K562 (cell line): ENCODE data around the gene TTC9B. TPM values are rescaled to one million over a fixed set of nuclear protein-coding genes. Genes with fewer than 3 reads are reported as not detected.

ENCODE experiments used
- ATAC-seq: fragments of 200-7000 bp; cut with Tn5 transposase; 3 replicates; pipeline ENCODE4 v1.9.1; 2020; ENCODE audit warnings: moderate library complexity
- BruUV-seq: library from RNA; stranded (reverse); fragments of 400-500 nt; replicated peaks from 2 replicates; lab custom pipeline; 2021; lab: Mats Ljungman, UMichigan
- CTCF ChIA-PET: fragments of 300-600 bp; formaldehyde crosslinking; extraction: SDS; loops from one replicate; lab custom pipeline; 2021; ENCODE audit warnings: low intra/inter-chr PET ratio; lab: Yijun Ruan, JAX
- POLR2A ChIA-PET: fragments of 300-600, 350-650 bp; sonication (Branson Sonifier 250); formaldehyde crosslinking; extraction: SDS; loops from one replicate; lab custom pipeline; 2021; ENCODE audit warnings: antibody characterized with exemption, inconsistent platforms; lab: Yijun Ruan, JAX
- DNase-seq, 4 experiments: peaks; one replicate each; pipeline versions ENCODE4 v3.0.0 to v3.0.0-alpha.2; 2011 to 2018; ENCODE audit warnings: low spot score in 3 of 4, mixed read lengths in 3 of 4; ENCODE audit errors: extremely low read depth in 1 of 4
- FAIRE-seq: peaks from 2 replicates; lab custom pipeline; 2011; peaks lifted over from hg19 to GRCh38; lab: Jason Lieb, UNC
- H2AFZ ChIP-seq: 2 replicates; pipeline ENCODE4 v1.6.0; 2011; ENCODE audit warnings: low read depth, low read length, control low read depth, inconsistent platforms
- H3K27ac ChIP-seq: fragments of 200-600 bp; 3 replicates; pipeline ENCODE4 v1.8.0; 2011; ENCODE audit warnings: low read depth, mild to moderate bottlenecking, control low read depth, inconsistent platforms, low read length, moderate library complexity, mixed read lengths; ENCODE audit errors: extremely low read depth
- H3K27me3 ChIP-seq, 2 experiments: fragments of 300-600 bp in 1 of 2; 2 replicates in 1 of 2; 3 replicates in 1 of 2; pipeline versions ENCODE4 v1.6.0 to v1.8.0; 2011; ENCODE audit warnings: inconsistent platforms in 2 of 2, low read length in 2 of 2, mild to moderate bottlenecking in 1 of 2, mixed read lengths in 1 of 2, moderate library complexity in 1 of 2; ENCODE audit not compliant: control insufficient read depth in 2 of 2, insufficient read depth in 2 of 2
- H3K36me3 ChIP-seq: fragments of 300-600 bp; 3 replicates; pipeline ENCODE4 v1.8.0; 2011; ENCODE audit warnings: mild to moderate bottlenecking, low read length, inconsistent platforms; ENCODE audit not compliant: control insufficient read depth, insufficient read depth
- H3K4me1 ChIP-seq, 2 experiments: fragments of 200-600 bp in 1 of 2; replicated peaks in 1 of 2; 2 replicates in 1 of 2; 3 replicates in 1 of 2; pipeline versions ENCODE4 v1.5.1 to v1.8.0; 2011; ENCODE audit warnings: inconsistent platforms in 2 of 2, low read length in 2 of 2, mild to moderate bottlenecking in 1 of 2, mixed read lengths in 1 of 2, moderate library complexity in 1 of 2; ENCODE audit not compliant: control insufficient read depth in 2 of 2, insufficient read depth in 2 of 2
- H3K4me2 ChIP-seq: 2 replicates; pipeline ENCODE4 v1.6.1; 2011; ENCODE audit warnings: low read length, control low read depth, inconsistent platforms, mixed read lengths; ENCODE audit not compliant: insufficient read depth
- H3K4me3 ChIP-seq: fragments of 200-600 bp; sonication (generic), shearing (Covaris generic); 2 replicates; pipeline ENCODE4 v1.5.1; 2016; ENCODE audit warnings: control low read depth, inconsistent platforms
- H3K79me2 ChIP-seq: fragments of 200-600 bp; 3 replicates; pipeline ENCODE4 v1.8.0; 2011; ENCODE audit warnings: low read length, inconsistent platforms; ENCODE audit not compliant: control insufficient read depth, insufficient read depth
- H3K9ac ChIP-seq, 2 experiments: 2 replicates each; pipeline versions ENCODE4 v1.6.0 to v1.6.1; 2011; ENCODE audit warnings: low read depth in 2 of 2, low read length in 2 of 2, control low read depth in 1 of 2, inconsistent platforms in 1 of 2, mild to moderate bottlenecking in 1 of 2, mixed read lengths in 1 of 2; ENCODE audit not compliant: insufficient read depth in 1 of 2
- H3K9me1 ChIP-seq: one replicate; pipeline ENCODE4 v1.6.0; 2011; ENCODE audit warnings: inconsistent platforms, mild to moderate bottlenecking, low read length, moderate library complexity; ENCODE audit not compliant: control insufficient read depth, insufficient read depth
- H3K9me3 ChIP-seq: replicated peaks from 2 replicates; pipeline ENCODE4 v1.5.1; 2011; ENCODE audit warnings: low read depth, low read length, inconsistent platforms; ENCODE audit not compliant: control insufficient read depth, insufficient read depth
- H4K20me1 ChIP-seq: replicated peaks from 2 replicates; pipeline ENCODE4 v1.6.1; 2011; ENCODE audit warnings: low read length, inconsistent platforms, mixed read lengths; ENCODE audit not compliant: control insufficient read depth, insufficient read depth
- NR2C1 ChIP-seq, 2 experiments: fragments of 450-650 bp; IDR thresholded peaks; 2 replicates each; pipeline ENCODE4 v1.6.1; 2017; ENCODE audit warnings: mild to moderate bottlenecking in 2 of 2, antibody characterized with exemption in 1 of 2, inconsistent platforms in 1 of 2, missing compliant biosample characterization in 1 of 2, missing genetic modification characterization in 1 of 2
- RBM14 ChIP-seq: fragments of 200-400 bp; formaldehyde crosslinking; IDR thresholded peaks from 2 replicates; pipeline ENCODE4 v1.6.1; 2018; ENCODE audit warnings: low read depth, mild to moderate bottlenecking, low read length, moderate library complexity, borderline replicate concordance; ENCODE audit not compliant: insufficient read depth
- ZNF23 ChIP-seq: fragments of 250-450 bp; sonication (Bioruptor Pico); IDR thresholded peaks from 2 replicates; pipeline ENCODE4 v1.4.0; 2020; ENCODE audit warnings: mild to moderate bottlenecking
- WGBS: fragments of 100-300 bp; shearing (Covaris generic); methylation state at CpG from one replicate; pipeline ENCODE4 v1.1.6; 2016; ENCODE audit warnings: low coverage, mixed read lengths; ENCODE audit not compliant: insufficient coverage; ENCODE audit errors: missing lambda C conversion rate; 5-methylcytosine and 5-hydroxymethylcytosine counted together
- in situ Hi-C: fragments of 300-500 bp; cut with MboI; formaldehyde crosslinking; loops from 4 replicates; pipeline ENCODE4 v1.15.0; 2018; ENCODE audit warnings: inconsistent platforms, mixed read lengths
- intact Hi-C: fragments of 100-400 bp; cut with micrococcal nuclease; formaldehyde crosslinking; loops from 2 replicates; pipeline ENCODE4 v1.14.2; 2022
- polyA plus RNA-seq, 8 experiments: library from polyadenylated mRNA; depleted of rRNA in 4 of 8; stranded (reverse) in 5 of 8; unstranded in 3 of 8; fragments of >200 nt; fragmentation: Nextera tagmentation in 2 of 8; fragmentation: Illumina TruSeq in 1 of 8; extraction: Ambion mirVana in 2 of 8; extraction: Trizol in 1 of 8; gene quantifications; 2 replicates each; pipeline versions ENCODE4 v1.2.1 to v1.2.3, GENCODE V29; 2011 to 2014; ENCODE audit warnings: inconsistent platforms in 1 of 8, missing spikeins in 1 of 8
- total RNA-seq, 7 experiments: library from RNA; depleted of rRNA in 6 of 7; stranded (reverse); fragments of >200 nt in 6 of 7; fragmentation: Illumina TruSeq in 2 of 7; extraction: Trizol in 2 of 7; gene quantifications; 2 replicates each; pipeline versions ENCODE4 v1.2.1 to v1.2.3, GENCODE V29; 2011 to 2021; ENCODE audit warnings: low replicate concordance in 1 of 7
- TF ChIP-seq, protein P1 (sequence below): fragments of 450-650 bp; IDR thresholded peaks from 2 replicates; pipeline ENCODE4 v1.6.1; 2016; ENCODE audit warnings: missing biosample characterization, missing genetic modification characterization
- TF ChIP-seq, protein P2 (sequence below): sonication (generic); formaldehyde crosslinking; IDR thresholded peaks from 2 replicates; pipeline ENCODE4 v1.8.1; 2023; ENCODE audit warnings: mild to moderate bottlenecking, missing genetic modification reagents
- TF ChIP-seq, protein P3 (sequence below): IDR thresholded peaks from 2 replicates; pipeline ENCODE4 v1.6.1; 2011; ENCODE audit warnings: borderline replicate concordance, low read depth, mild to moderate bottlenecking, moderate library complexity, low read length; ENCODE audit not compliant: insufficient read depth, poor library complexity, severe bottlenecking

The TTC9B gene
- total and polyA plus RNA-seq, 9 of the 15 experiments (the other 6 are each of a cell fraction or from before 2014, with no cell fraction given), result 0.06 to 0.14 TPM; not detected in 7

DNA sequence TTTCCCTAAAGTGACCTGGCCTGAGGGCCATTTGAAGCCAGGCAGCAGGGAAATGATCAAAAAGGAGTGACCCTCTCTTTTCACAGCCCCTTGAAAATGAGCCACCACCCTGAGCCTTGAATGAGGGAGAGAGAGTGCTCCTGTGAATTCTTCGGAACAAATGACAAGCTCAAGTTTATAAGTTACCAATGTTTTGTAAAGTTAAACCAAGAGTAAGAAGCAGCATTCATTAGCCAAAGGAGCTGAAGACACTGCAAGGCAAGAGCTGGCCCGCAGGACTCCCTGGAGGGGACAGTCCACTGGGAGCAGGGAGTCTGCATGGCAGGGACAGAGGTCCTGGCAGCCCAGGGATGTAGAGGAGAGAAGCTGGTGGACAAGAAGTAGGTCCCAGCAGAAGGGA is 25.0 kb upstream of the TTC9B start:
- CTCF ChIA-PET, result no interaction called here
- intact Hi-C loops, result no loop called here
- Histone ChIP-seq H3K27me3 (no peaks in the 10 kb centered on the region), H3K4me1 (peaks cover 0 to 11% of the 10 kb centered on the region in 2 experiments; a peak in 2 of 5 replicates), H3K9me3 (no peaks in the 10 kb centered on the region), H3K36me3 (peaks cover 76% of the 10 kb centered on the region; the same call in 2 of the 3 replicates), H4K20me1 (peaks cover 4% of the 10 kb centered on the region; the same call in 1 of the 2 replicates), H2AFZ (no peak overlapping the region), H3K4me3 (no peak overlapping the region), H3K9ac (peak overlapping the region in 1 of 2 experiments; percentile 75; a peak in 1 of 4 replicates), H3K79me2 (peaks cover 28% of the 10 kb centered on the region)
- POLR2A ChIA-PET, result interaction anchor here (0.9 to 1.1 kb wide), 2 partner anchors 10 to 25 kb away, joined by 3 to 5 read pairs; partner anchors contain the start of gene TTC9B
- ATAC-seq (no peak), FAIRE-seq (no peak)
- 100% methylated on average over 1 of the region's 2 CpGs for WGBS
- BruUV-seq, result no TSS peak
- in situ Hi-C loops, result no loop called here
- no peak for TF ChIP-seq ZNF23 (CRISPR knock-in tag)
- TF ChIP-seq, all 486 proteins: peak for 0
- Histone ChIP-seq H3K4me2 (no peak overlapping the region), H3K27ac (no peak overlapping the region), H3K9me1 (peaks cover 4% of the 10 kb centered on the region)
- DNase-seq, result no peak

DNA sequence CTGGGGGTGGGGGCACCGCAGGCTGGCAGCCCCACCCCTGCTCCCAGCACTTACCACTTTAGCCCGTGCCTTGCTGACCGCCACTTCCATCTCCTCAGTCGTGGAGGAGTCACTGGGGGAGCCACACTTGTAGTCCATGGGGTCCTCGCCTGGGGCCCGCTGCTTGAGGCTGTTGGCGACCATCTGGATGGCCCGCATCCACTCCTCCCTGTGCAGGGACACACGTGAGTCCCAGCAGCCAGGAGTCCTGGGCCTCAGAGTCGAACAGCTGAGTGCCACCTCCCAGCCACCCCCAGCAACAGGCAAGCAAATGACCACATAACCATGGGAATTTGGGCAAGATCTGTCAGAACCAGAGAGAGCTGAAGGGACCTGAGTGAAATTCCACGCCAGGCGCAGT is 24.3 kb upstream of the TTC9B start:
- H3K9me1 ChIP-seq, result peaks cover 2% of the 10 kb centered on the region
- peaks cover 74% of the 10 kb centered on the region; the same call in 2 of the 3 replicates for H3K36me3 ChIP-seq
- no peak overlapping the region for H2AFZ ChIP-seq
- H3K9ac ChIP-seq, result peak overlapping the region in 1 of 2 experiments; percentile 62; a peak in 1 of 4 replicates
- no peak overlapping the region for H3K27ac ChIP-seq
- H3K27me3 ChIP-seq, result no peaks in the 10 kb centered on the region
- intact Hi-C loops, result no loop called here
- DNase-seq (no peak), FAIRE-seq (no peak), ATAC-seq (no peak)
- peaks cover 4% of the 10 kb centered on the region; the same call in 1 of the 2 replicates for H4K20me1 ChIP-seq
- no peaks in the 10 kb centered on the region for H3K9me3 ChIP-seq
- WGBS, result 88% methylated on average over 12 of the region's 12 CpGs
- no peak overlapping the region for H3K4me3 ChIP-seq
- CTCF ChIA-PET, result no interaction called here
- H3K79me2 ChIP-seq, result peaks cover 21% of the 10 kb centered on the region
- H3K4me2 ChIP-seq, result no peak overlapping the region
- in situ Hi-C loops, result no loop called here
- POLR2A ChIA-PET, result interaction anchor here (0.9 kb wide), 1 partner anchor 24 kb away, joined by 3 read pairs; the partner anchor contains the start of gene TTC9B
- peaks cover 0 to 11% of the 10 kb centered on the region in 2 experiments; a peak in 1 of 5 replicates for H3K4me1 ChIP-seq
- BruUV-seq, result no TSS peak
- TF ChIP-seq, protein P1, sequence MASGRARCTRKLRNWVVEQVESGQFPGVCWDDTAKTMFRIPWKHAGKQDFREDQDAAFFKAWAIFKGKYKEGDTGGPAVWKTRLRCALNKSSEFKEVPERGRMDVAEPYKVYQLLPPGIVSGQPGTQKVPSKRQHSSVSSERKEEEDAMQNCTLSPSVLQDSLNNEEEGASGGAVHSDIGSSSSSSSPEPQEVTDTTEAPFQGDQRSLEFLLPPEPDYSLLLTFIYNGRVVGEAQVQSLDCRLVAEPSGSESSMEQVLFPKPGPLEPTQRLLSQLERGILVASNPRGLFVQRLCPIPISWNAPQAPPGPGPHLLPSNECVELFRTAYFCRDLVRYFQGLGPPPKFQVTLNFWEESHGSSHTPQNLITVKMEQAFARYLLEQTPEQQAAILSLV (tag), result no peak
- TF ChIP-seq RBM14 (no peak), NR2C1 (IDR thresholded peaks at IDR 0.05) (no peak), NR2C1 (tag; IDR thresholded peaks at IDR 0.05) (no peak)
- TF ChIP-seq, protein P2, sequence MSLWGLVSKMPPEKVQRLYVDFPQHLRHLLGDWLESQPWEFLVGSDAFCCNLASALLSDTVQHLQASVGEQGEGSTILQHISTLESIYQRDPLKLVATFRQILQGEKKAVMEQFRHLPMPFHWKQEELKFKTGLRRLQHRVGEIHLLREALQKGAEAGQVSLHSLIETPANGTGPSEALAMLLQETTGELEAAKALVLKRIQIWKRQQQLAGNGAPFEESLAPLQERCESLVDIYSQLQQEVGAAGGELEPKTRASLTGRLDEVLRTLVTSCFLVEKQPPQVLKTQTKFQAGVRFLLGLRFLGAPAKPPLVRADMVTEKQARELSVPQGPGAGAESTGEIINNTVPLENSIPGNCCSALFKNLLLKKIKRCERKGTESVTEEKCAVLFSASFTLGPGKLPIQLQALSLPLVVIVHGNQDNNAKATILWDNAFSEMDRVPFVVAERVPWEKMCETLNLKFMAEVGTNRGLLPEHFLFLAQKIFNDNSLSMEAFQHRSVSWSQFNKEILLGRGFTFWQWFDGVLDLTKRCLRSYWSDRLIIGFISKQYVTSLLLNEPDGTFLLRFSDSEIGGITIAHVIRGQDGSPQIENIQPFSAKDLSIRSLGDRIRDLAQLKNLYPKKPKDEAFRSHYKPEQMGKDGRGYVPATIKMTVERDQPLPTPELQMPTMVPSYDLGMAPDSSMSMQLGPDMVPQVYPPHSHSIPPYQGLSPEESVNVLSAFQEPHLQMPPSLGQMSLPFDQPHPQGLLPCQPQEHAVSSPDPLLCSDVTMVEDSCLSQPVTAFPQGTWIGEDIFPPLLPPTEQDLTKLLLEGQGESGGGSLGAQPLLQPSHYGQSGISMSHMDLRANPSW (CRISPR knock-in tag), result no peak
- TF ChIP-seq, protein P3, sequence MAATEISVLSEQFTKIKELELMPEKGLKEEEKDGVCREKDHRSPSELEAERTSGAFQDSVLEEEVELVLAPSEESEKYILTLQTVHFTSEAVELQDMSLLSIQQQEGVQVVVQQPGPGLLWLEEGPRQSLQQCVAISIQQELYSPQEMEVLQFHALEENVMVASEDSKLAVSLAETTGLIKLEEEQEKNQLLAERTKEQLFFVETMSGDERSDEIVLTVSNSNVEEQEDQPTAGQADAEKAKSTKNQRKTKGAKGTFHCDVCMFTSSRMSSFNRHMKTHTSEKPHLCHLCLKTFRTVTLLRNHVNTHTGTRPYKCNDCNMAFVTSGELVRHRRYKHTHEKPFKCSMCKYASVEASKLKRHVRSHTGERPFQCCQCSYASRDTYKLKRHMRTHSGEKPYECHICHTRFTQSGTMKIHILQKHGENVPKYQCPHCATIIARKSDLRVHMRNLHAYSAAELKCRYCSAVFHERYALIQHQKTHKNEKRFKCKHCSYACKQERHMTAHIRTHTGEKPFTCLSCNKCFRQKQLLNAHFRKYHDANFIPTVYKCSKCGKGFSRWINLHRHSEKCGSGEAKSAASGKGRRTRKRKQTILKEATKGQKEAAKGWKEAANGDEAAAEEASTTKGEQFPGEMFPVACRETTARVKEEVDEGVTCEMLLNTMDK, result no peak
